Breast epithelium (tissue), 3 donors: Measurements from ENCODE around the gene TOX2.

Source experiments
- CTCF ChIP-seq, 3 donors: fragments of 450-650 bp; IDR thresholded peaks; one replicate each; pipeline ENCODE4 v1.5.1; 2016 to 2017; ENCODE audit warnings: antibody characterized with exemption in 3 of 3, mild to moderate bottlenecking in 3 of 3, moderate library complexity in 3 of 3
- POLR2A ChIP-seq: fragments of 450-650 bp; IDR thresholded peaks from one replicate; pipeline ENCODE4 v1.6.1; 2016; ENCODE audit warnings: antibody characterized with exemption, mild to moderate bottlenecking, moderate library complexity
- POLR2AphosphoS5 ChIP-seq, 3 donors: sonication (generic); formaldehyde crosslinking; IDR thresholded peaks; one replicate each; pipeline ENCODE4 v1.6.1; 2017; ENCODE audit warnings: antibody characterized with exemption in 3 of 3

DNA sequence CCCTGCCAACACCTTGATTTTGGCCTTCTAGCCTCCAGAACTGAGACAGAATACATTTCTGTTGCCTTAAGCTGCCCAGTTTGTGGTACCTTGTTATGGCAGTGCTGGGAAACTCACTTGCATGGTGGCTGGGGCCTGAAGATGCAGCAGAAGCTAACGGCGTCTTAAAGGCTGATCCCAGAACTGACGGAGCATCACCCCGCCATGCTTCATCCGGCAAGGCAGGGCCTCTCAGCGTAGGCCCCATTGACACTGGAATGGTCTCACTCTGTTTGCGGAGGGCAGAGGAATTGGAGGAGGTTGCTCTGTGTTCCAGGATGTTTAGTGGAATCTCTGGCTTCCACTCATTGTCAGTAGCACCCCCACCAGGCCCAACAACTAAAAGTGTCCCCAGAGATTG lies 170.2 kb downstream of the TOX2 start:
- TF ChIP-seq CTCF (IDR thresholded peaks at IDR 0.05) (no peak), POLR2A (no peak), POLR2AphosphoS5 (IDR thresholded peaks at IDR 0.05) (no peak)
